ENCODE data around the gene NES. TPM values are rescaled to one million over a fixed set of nuclear protein-coding genes. Genes with fewer than 3 reads are reported as not detected.

Gene NES
- total RNA-seq, 1 donor from 2014 or later: 56.8 TPM

- TF ChIP-seq, protein P1, sequence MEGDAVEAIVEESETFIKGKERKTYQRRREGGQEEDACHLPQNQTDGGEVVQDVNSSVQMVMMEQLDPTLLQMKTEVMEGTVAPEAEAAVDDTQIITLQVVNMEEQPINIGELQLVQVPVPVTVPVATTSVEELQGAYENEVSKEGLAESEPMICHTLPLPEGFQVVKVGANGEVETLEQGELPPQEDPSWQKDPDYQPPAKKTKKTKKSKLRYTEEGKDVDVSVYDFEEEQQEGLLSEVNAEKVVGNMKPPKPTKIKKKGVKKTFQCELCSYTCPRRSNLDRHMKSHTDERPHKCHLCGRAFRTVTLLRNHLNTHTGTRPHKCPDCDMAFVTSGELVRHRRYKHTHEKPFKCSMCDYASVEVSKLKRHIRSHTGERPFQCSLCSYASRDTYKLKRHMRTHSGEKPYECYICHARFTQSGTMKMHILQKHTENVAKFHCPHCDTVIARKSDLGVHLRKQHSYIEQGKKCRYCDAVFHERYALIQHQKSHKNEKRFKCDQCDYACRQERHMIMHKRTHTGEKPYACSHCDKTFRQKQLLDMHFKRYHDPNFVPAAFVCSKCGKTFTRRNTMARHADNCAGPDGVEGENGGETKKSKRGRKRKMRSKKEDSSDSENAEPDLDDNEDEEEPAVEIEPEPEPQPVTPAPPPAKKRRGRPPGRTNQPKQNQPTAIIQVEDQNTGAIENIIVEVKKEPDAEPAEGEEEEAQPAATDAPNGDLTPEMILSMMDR (IDR thresholded peaks at IDR 0.05; ENCODE audit: unreplicated experiment): no peak
- Mint-ChIP-seq H3K27me3 (ENCODE audit: low read depth) (peaks cover 51% of the 10 kb centered on the region), H3K27ac (no peak overlapping the region), H3K36me3 (no peaks in the 10 kb centered on the region), H3K4me3 (no peak overlapping the region), H3K4me1 (peaks cover 49% of the 10 kb centered on the region), H3K9me3 (no peaks in the 10 kb centered on the region)
- no peak for DNase-seq (ENCODE audit: low spot score in 2 of 2, unreplicated experiment in 2 of 2)
Measured at GRCh38 chr1:156658945-156659574, 18.1 kb downstream of the NES start.

- no peak overlapping the region for H3K4me3 Mint-ChIP-seq
- peaks cover 47% of the 10 kb centered on the region for H3K4me1 Mint-ChIP-seq
- DNase-seq (ENCODE audit: low spot score in 2 of 2, unreplicated experiment in 2 of 2): no peak
- H3K27me3 Mint-ChIP-seq (ENCODE audit: low read depth): peaks cover 57% of the 10 kb centered on the region
- no peaks in the 10 kb centered on the region for H3K9me3 Mint-ChIP-seq
- H3K36me3 Mint-ChIP-seq: no peaks in the 10 kb centered on the region
- H3K27ac Mint-ChIP-seq: no peak overlapping the region
- TF ChIP-seq, protein P1 (IDR thresholded peaks at IDR 0.05; ENCODE audit: unreplicated experiment): no peak
Measured at GRCh38 chr1:156658496-156658895, 18.7 kb downstream of the NES start.

DNA sequence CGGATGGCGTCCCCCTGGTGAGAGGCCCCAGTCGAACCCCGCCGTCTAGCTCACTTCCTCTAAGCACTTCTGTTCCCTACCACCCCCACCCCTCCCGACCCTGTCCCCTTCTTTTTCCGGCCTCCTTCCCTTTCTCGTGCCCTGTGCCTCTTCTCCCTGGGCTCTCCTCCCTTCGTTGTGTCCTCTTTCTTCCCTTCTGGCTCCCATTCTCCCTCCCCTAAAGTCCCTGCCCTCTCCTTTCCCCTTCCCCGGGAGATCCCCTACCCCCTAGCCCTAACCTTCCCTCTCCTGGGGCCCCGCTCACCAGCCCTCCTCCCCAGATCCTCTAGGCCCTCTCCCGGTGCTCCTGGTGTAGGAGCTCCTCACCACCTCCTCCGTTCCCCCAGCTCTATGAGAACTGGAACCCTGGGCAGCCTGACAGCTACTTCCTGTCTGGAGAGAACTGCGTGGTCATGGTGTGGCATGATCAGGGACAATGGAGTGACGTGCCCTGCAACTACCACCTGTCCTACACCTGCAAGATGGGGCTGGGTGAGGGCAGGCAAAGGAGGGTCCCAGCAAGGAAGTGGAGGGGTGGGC lies 19.4 kb downstream of the NES start:
- Mint-ChIP-seq H3K9me3 (no peaks in the 10 kb centered on the region), H3K27me3 (ENCODE audit: low read depth) (peaks cover 64% of the 10 kb centered on the region), H3K4me1 (peaks cover 40% of the 10 kb centered on the region), H3K4me3 (peak overlapping the region; percentile 54), H3K36me3 (no peaks in the 10 kb centered on the region), H3K27ac (no peak overlapping the region)
- DNase-seq (ENCODE audit: low spot score in 2 of 2, unreplicated experiment in 2 of 2): no peak
- TF ChIP-seq, protein P1 (IDR thresholded peaks at IDR 0.05; ENCODE audit: unreplicated experiment): no peak

DNA sequence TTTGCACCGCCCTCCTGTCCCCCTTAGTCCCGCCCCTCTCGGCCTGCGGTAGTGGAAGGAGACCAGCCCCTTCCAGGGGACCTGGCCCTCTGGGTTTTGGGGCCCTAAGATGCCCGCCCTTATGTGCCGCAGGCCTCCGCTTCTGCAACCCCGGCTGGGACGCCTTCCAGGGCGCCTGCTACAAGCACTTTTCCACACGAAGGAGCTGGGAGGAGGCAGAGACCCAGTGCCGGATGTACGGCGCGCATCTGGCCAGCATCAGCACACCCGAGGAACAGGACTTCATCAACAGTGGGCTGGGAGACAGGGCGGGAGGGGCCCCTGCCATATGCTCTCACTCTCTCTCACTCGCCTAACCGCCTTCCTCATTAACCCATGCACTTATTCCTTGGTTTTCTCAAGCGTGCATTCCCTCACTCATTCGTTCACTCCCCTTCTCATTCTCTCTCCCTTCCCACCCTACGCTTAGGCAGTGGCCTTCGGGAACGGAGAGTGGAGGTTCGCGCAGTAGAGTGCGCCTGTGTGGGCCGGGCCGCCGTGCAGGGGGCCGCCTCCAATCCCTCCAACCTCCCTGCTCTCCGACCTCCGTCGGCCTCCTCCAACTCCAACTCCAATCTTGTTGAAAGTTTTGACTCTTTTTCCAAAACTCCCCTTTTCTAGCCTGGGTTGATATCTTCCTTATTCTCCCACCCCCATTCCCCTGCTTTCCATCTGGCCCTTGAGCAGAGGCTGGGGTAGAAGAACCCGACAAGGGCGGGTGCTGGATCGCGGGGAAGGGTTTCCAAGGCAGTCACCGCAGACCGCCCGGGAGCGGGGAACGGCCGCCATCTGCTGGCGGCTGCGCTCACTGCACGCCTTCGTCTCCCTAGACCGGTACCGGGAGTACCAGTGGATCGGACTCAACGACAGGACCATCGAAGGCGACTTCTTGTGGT lies 20.1 kb downstream of the NES start:
- H3K4me1 Mint-ChIP-seq: peaks cover 35% of the 10 kb centered on the region
- peak; percentile 54 to 84 for DNase-seq (ENCODE audit: low spot score in 2 of 2, unreplicated experiment in 2 of 2)

DNA sequence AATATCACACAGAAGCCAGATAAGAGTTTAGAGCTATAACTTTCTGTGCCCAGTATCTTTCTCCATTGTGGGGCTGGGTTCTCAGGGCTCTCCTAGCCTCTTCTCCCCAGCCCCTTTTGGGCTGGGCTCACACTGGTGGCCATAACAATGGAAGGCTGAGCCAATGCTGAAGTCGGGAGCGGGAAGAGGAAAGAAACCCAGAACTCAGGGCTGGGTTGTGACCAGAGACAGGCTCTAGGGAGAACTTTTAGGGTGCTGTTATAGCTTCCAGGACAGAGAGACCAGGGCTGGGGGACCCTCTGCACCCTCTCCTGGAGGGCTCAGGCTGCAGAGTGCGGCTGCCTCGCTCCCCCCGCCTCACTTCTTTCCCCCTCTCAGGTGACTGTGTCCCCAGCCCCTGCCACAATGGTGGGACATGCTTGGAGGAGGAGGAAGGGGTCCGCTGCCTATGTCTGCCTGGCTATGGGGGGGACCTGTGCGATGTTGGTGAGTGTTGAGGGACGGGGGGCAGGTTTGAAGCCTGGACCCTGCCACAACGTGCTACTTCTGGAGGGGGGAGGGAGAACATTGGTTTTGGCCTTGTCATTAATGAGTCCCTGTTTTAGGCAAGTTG lies 21.2 kb downstream of the NES start:
- Mint-ChIP-seq H3K9me3 (no peaks in the 10 kb centered on the region), H3K27me3 (ENCODE audit: low read depth) (peaks cover 75% of the 10 kb centered on the region), H3K36me3 (no peaks in the 10 kb centered on the region), H3K4me1 (peaks cover 24% of the 10 kb centered on the region), H3K27ac (no peak overlapping the region), H3K4me3 (no peak overlapping the region)
- no peak for DNase-seq (ENCODE audit: low spot score in 2 of 2, unreplicated experiment in 2 of 2)
- TF ChIP-seq, protein P1 (IDR thresholded peaks at IDR 0.05; ENCODE audit: unreplicated experiment): no peak

More for the DNA sequence above, 20.1 kb downstream of the NES start:
- Mint-ChIP-seq H3K36me3 (no peaks in the 10 kb centered on the region), H3K27me3 (ENCODE audit: low read depth) (peaks cover 67% of the 10 kb centered on the region), H3K9me3 (no peaks in the 10 kb centered on the region), H3K4me3 (peak overlapping the region; percentile 54), H3K27ac (no peak overlapping the region)
- TF ChIP-seq, protein P1 (IDR thresholded peaks at IDR 0.05; ENCODE audit: unreplicated experiment): peak; percentile 83

Measured in mesothelial cell of epicardium (in vitro differentiated cells).